Measurements from ENCODE around the gene PCSK5. TPM values are rescaled to one million over a fixed set of nuclear protein-coding genes. Genes with fewer than 3 reads are reported as not detected.
"Not testable (repeated sequence)": the region's sequence is repeated elsewhere in the genome, so short reads cannot be mapped to it uniquely, and the experiment has no call there.

Gene PCSK5
- total and polyA plus RNA-seq, 12 donors, result 2.2 to 31.8 (median 8.4) TPM

DNA sequence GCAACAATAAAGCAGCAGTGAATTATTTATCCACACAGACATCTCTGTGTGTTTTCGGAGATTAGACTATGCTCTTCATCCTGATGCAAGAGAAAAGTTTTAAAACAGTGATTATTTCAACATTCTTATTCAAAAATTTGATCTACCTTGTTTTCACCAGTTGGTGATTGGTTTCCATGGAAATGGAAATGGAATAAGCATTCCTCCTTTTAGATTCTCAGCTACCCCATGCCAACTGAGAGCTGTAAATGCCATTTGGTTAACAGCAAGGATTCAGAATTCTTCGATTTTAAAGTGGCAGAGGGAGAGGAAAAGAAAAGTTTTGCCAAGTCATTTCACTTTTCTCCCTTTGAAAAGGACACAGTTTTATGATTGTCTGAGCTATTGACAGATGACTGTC lies 154.7 kb downstream of the PCSK5 start:
- no peaks in the 10 kb centered on the region for H3K9me3 ChIP-seq (replicated peaks in 1 of 3)
- no peaks in the 10 kb centered on the region for H3K27me3 ChIP-seq
- WGBS, 4 donors, result 65 to 77% (median 72%) methylated on average over 2 of the region's 2 CpGs
- H3K27ac ChIP-seq, result no peak overlapping the region
- intact Hi-C loops (cut with DNase I), result no loop called here
- H3K4me3 ChIP-seq, result no peak overlapping the region
- no peak for DNase-seq
- no peaks in the 10 kb centered on the region for H3K36me3 ChIP-seq (replicated peaks in 1 of 2)
- TF ChIP-seq, protein P1, sequence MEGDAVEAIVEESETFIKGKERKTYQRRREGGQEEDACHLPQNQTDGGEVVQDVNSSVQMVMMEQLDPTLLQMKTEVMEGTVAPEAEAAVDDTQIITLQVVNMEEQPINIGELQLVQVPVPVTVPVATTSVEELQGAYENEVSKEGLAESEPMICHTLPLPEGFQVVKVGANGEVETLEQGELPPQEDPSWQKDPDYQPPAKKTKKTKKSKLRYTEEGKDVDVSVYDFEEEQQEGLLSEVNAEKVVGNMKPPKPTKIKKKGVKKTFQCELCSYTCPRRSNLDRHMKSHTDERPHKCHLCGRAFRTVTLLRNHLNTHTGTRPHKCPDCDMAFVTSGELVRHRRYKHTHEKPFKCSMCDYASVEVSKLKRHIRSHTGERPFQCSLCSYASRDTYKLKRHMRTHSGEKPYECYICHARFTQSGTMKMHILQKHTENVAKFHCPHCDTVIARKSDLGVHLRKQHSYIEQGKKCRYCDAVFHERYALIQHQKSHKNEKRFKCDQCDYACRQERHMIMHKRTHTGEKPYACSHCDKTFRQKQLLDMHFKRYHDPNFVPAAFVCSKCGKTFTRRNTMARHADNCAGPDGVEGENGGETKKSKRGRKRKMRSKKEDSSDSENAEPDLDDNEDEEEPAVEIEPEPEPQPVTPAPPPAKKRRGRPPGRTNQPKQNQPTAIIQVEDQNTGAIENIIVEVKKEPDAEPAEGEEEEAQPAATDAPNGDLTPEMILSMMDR (IDR thresholded peaks at IDR 0.05), result no peak
- no peak for TF ChIP-seq POLR2A (IDR thresholded peaks at IDR 0.05)
- H3K4me1 ChIP-seq (replicated peaks in 1 of 2), result no peaks in the 10 kb centered on the region

DNA sequence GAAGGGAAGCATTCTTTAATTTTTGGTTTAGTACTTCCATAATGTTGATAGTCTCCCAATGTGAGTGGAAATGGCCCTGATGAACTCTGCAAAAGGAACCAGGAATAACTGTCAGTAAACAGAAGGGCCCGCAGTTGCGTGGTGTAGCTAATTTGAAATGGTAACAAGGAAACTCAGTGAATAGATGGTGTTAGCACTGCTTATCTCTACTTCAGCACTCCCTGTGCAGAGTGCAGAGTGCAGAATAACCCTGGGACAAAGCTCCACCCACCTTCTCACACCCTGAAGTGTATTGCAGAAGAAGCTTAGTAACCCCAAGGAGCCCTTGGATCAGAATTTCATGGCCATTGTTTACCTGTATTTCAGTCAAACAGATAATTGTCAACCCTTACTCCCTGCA lies 158.9 kb downstream of the PCSK5 start:
- no peaks in the 10 kb centered on the region for H3K9me3 ChIP-seq (replicated peaks in 1 of 3)
- WGBS, 4 donors, result 89 to 96% (median 92%) methylated on average over 2 of the region's 2 CpGs
- no peak for DNase-seq
- TF ChIP-seq, protein P1 (IDR thresholded peaks at IDR 0.05), result no peak
- TF ChIP-seq POLR2A (IDR thresholded peaks at IDR 0.05), result no peak
- H3K27ac ChIP-seq, result no peak overlapping the region
- intact Hi-C loops (cut with DNase I), result no loop called here
- no peaks in the 10 kb centered on the region for H3K36me3 ChIP-seq (replicated peaks in 1 of 2)
- H3K27me3 ChIP-seq, result no peaks in the 10 kb centered on the region
- no peak overlapping the region for H3K4me3 ChIP-seq
- H3K4me1 ChIP-seq (replicated peaks in 1 of 2), result no peaks in the 10 kb centered on the region

DNA sequence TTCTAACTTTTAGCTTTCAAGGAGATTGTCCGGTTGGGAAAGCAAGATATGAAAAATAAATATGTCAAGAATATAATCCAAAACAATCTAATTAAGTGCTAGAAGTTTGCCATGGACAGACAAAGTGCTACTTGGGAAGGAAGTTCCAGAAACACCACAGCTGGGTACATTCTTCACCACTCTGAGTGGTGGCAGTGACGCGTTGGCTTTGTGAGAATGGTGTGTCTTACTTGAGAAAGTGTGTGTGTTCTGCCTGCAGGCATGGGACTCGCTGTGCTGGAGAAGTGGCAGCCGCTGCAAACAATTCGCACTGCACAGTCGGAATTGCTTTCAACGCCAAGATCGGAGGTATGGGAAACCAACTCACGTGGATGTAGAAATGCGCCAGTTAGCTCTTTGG lies 177.2 kb downstream of the PCSK5 start:
- no peaks in the 10 kb centered on the region for H3K9me3 ChIP-seq (replicated peaks in 1 of 3)
- no peaks in the 10 kb centered on the region for H3K4me1 ChIP-seq (replicated peaks in 1 of 2)
- 93 to 98% (median 96%) methylated on average over 4 to 11 of the region's 11 CpGs for WGBS, 4 donors
- H3K4me3 ChIP-seq, result no peak overlapping the region
- H3K27me3 ChIP-seq, result no peaks in the 10 kb centered on the region
- TF ChIP-seq, protein P1 (IDR thresholded peaks at IDR 0.05), result no peak
- no peak for TF ChIP-seq POLR2A (IDR thresholded peaks at IDR 0.05)
- DNase-seq, result no peak
- H3K36me3 ChIP-seq (replicated peaks in 1 of 2), result no peaks in the 10 kb centered on the region
- H3K27ac ChIP-seq, result no peak overlapping the region
- intact Hi-C loops (cut with DNase I), result no loop called here

DNA sequence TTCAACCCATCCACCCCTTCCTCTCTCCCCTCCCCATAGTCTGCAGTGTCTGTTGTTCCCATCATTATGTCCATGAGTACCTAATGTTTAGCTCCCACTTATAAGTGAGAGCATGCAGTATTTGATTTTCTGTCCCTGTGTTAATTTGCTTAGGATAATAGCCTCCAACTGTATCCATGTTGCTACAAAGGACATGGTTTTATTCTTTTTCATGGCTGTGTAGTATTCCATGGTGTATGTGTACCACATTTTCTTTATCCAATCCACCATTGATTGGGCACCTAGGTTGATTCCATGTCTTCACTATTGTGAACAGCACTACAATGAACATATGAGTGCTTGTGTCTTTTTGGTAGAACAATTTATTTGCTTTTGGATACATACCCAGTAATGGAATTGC lies 187.1 kb downstream of the PCSK5 start:
- Histone ChIP-seq H3K36me3 (replicated peaks in 1 of 2) (no peaks in the 10 kb centered on the region), H3K9me3 (replicated peaks in 1 of 3) (no peaks in the 10 kb centered on the region), H3K27ac (no peak overlapping the region), H3K27me3 (no peaks in the 10 kb centered on the region), H3K4me3 (no peak overlapping the region), H3K4me1 (replicated peaks in 1 of 2) (no peaks in the 10 kb centered on the region)
- no peak for DNase-seq
- no peak for TF ChIP-seq POLR2A (IDR thresholded peaks at IDR 0.05)
- TF ChIP-seq, protein P1 (IDR thresholded peaks at IDR 0.05), result no peak
- intact Hi-C loops (cut with DNase I), result no loop called here

DNA sequence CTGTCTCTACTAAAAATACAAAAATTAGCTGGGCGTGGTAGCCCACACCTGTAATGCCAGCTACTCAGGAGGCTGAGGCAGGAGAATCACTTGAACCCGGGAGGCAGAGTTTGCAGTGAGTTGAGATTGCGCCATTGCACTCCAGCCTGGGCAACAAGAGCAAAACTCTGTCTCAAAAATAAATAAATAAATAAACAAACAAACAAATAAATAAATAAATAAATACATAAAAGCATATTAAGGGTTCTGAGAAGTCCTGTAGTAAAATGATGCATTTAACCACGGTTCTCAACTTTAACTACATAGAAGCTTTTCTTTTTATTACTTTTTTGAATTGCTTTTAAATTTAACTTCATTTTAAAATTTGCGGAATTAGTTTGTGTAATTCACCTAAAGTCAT lies 190.8 kb downstream of the PCSK5 start:
- WGBS, 4 donors, result 94 to 98% (median 96%) methylated on average over 5 of the region's 5 CpGs
- intact Hi-C loops (cut with DNase I), result not testable (repeated sequence)

More for the DNA sequence above, 190.8 kb downstream of the PCSK5 start:
- not testable (repeated sequence) for H3K9me3 ChIP-seq (replicated peaks in 1 of 3); H3K27ac ChIP-seq; H3K4me3 ChIP-seq; H3K4me1 ChIP-seq (replicated peaks in 1 of 2); H3K27me3 ChIP-seq; H3K36me3 ChIP-seq (replicated peaks in 1 of 2); DNase-seq

All from adrenal gland (tissue), 12 donors.